Activated T-helper 1 cell treated with anti-CD3 and anti-CD28 coated beads, Interleukin-2, amount 50 U/mL, for 16 hours (primary cell): ENCODE data around the gene FBXO38.
"Not testable (repeated sequence)": the region's sequence is repeated elsewhere in the genome, so short reads cannot be mapped to it uniquely, and the experiment has no call there.

Experiments
- DNase-seq, 2 donors: peaks; one replicate each; pipeline ENCODE4 v3.0.0-alpha.2; 2020; ENCODE audit warnings: low read depth in 1 of 2, low spot score in 1 of 2

Gene FBXO38

DNA sequence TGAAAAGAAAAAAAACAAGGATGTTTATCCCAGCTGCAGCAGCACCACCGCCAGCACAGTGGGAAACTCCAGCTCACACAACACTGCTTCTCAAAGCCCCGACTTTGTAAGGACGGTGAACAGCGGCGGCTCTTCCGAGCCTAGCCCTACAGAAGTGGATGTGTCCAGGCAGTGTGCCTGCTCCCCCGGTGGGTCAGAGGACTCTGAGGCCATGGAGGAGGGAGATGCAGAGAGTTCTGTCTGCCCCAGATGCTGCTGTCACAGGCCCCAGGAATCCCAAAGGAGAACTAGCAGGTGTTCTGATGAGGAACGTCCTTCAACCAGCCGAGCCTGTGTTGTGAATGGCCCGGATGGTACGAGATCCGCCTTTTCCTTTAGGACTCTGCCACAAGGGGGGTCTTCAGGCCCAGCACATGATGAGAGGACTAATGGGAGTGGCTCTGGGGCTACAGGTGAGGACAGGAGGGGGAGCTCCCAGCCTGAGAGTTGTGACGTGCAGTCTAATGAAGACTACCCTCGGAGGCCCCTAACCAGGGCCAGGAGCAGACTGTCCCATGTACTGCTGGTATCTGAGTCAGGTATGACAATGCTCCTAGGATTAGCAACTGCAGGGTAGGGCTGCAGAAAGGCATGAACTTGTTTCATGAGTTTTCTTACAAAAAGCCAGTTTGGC lies 43.7 kb downstream of the FBXO38 start:
- DNase-seq = no peak

DNA sequence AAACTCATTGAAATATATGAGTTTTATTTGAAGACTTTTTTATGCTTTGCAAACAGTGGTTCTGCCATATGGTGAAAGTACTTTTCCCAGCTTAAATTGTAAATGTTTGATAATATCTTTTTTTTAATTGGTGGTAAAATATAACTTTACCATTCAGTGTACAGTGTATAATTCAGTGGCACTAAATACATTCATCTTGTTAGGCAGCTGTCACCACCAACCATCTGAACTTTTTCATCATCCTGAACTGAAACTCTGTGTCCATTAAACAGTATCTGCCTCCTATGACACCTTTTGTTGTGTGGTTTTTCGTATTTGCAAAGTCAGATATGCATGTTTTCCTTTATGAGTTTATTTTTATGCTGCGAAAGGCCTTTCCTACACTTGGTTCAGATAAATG lies 45.1 kb downstream of the FBXO38 start:
- DNase-seq = no peak

DNA sequence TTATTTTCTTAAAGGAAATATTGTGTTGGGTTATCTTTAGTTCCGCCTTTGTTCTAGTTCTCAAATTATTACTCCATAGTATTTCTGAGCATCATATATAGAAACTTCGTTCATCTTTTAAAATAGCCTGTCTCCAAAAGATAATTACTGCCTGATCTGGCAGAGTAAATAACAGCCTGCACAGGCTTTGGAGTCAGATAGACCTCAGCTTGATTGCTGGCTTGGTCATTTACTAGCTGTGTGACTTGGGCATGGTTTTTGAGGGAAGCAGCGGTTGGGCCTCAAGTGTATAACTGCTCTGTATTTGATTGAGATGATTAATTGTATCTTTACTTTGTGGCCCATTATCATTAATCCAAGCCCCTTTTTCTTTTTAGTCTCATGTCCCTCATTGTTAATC lies 50.1 kb downstream of the FBXO38 start:
- no peak for DNase-seq

- no peak for DNase-seq
These were observed 52.3 kb downstream of the FBXO38 start for GRCh38 chr5:148436029-148436428.

DNA sequence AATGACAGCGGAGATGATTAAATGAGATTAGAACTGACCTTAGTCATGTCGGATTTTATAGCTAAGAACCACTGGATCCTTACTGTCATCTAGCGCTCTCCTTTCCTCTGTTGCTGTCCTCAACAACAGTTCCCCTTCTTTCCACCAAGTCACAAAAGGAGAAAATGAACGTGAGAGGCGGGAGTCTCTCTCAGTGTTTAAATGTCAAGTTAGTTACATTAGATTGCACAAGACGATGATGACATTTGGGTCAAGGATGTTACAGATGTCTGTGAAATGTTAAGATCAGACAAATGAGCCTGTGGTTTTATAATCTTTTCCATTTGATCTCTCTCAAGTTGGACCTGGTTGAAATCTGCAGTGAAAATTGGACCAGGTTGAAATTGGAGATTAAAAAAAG lies 53.5 kb downstream of the FBXO38 start:
- DNase-seq = no peak

DNA sequence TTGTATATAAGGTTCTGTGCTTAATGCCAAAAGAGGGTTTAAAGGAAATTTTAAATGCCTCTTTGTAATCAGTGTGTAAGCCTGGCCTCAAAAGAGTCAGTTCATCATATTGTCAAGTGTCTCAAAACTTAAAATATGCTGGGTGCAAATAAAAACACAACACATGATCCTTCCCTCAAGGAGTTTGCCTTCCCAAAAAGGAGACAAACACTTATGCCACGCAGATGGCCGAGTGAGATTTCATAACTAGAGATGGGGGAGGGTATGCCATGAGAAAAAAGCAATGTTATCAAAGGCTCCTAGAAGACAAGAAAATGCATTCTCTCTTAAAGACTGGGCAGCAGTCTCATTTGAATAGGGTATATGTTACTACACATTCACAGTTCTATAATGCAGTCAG lies 55.2 kb downstream of the FBXO38 start:
- DNase-seq = no peak

GRCh38 chr5:148443241-148443640 lies 59.5 kb downstream of the FBXO38 start:
- DNase-seq = no peak

- DNase-seq = peak in 1 of 2 donors; percentile 8
These were observed 60.2 kb downstream of the FBXO38 start for GRCh38 chr5:148443998-148444397.

GRCh38 chr5:148445578-148445977 lies 61.8 kb downstream of the FBXO38 start:
- DNase-seq = no peak

- DNase-seq = no peak
These were observed 62.9 kb downstream of the FBXO38 start for GRCh38 chr5:148446611-148447010.

DNA sequence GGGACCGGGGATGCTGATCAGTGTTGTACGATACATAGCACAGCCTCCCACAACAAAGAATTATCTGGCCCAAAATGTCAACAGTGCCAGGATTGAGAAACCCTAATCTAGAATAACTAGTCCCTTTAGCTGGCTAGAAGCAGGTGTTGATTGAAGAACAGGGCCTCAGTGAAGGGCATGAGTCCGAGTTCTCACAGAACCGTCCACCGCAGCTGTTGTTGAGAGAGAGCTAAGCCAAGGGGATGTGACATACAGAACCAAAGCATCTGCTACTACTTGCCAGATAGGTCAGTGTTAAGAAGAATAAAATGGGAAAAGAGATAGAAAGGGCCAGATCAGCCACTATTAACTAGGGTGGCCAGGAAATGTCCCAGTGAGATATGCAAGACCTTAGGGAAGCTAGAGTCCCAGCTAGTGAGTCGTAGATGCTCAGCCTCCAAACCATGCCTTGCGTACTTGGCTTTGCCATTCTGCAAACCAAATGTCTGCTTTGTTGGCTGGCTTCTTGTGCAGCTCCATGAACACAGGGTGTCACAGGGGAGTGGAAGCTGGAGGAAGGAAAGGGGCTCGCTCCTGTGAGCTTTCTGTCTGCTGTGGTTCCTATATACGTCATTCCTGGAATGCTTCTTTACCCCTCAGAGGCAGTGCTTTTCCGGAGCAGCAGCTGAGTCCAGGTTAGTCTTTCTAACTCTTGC lies 68.9 kb downstream of the FBXO38 start:
- DNase-seq = no peak

DNA sequence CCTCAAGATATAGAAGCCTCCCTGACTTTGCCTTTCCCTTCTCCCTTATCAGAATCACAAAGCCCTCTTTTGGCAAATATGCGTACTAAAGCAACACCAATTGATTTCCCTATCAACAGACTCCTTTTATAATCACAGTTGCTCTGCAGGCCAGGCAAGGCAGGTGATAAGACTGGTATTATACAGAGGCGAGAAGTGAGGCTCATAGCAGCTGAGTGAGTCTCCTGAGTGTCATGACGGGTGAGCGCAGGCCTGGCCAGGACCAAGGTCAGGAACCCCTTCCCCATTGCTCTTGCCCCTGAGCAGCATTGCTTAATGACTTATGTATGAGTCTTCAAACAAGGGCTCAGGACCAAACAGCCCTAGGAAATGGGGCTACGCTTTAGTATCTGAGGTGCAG lies 70.8 kb downstream of the FBXO38 start:
- no peak for DNase-seq

GRCh38 chr5:148455185-148455584 lies 71.4 kb downstream of the FBXO38 start:
- no peak for DNase-seq

- no peak for DNase-seq
These were observed 73.4 kb downstream of the FBXO38 start for GRCh38 chr5:148457183-148457620.

GRCh38 chr5:148458036-148458888 lies 74.5 kb downstream of the FBXO38 start:
- DNase-seq = no peak

GRCh38 chr5:148459669-148460068 lies 75.9 kb downstream of the FBXO38 start:
- DNase-seq = no peak

DNA sequence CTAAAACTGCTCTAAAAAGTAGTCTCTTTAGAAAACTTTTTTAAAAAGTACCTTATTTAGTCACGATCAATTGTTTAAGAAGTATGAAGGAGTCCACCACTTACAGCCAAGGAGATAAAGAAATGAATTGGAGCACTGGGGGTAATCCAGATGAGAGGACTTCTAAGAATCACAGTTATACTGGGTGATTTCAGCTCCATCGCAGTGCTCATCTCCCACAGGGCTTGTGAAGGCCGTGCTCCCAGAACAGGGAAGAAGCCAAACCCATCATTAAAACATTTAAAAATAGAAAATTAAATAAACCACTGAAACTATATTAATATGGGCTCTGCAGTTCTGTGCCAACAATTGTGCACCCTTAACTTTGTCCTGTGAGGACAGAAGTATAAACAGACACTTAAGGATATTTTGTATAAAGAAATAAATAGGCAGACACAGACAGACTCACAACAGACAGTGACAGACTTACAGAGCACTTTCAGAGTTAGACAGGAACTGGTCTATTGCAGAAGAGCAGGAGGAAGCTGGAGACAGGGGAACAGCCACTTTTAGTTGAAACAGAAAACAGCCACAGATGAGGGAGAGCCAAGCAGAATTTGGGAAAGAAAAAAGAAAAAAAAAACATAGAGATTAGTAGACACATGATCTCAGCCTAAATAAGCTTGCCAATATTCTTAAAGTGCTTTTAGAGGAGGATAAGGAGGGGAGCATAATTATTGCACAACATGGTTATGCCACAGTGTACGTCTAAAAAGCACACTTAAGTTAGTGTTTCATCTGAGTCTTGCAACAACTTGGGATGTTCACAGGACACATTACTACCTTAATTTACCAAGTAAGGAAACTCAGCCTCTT lies 81.8 kb downstream of the FBXO38 start:
- no peak for DNase-seq

GRCh38 chr5:148466236-148466580 lies 82.5 kb downstream of the FBXO38 start:
- no peak for DNase-seq

DNA sequence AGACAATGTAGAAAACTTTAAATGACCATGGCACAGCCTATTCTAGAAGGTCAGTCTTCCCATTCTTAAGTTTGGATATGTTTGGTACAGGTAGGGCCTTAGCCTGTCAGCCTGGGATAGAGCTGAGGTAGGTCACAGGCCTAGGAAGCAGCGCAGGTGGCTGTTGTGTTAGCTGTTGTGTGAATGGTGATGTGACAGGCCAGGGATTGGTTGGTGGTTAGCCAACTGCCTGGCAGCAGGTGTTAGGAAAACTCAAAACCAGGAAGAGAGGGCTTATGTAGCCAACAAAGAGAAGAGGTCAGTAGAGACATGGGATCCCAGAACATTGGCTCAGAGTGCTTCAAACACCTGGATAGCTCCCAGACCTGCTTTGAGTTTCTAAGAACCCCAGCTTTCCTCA lies 84.2 kb downstream of the FBXO38 start:
- no peak for DNase-seq

DNA sequence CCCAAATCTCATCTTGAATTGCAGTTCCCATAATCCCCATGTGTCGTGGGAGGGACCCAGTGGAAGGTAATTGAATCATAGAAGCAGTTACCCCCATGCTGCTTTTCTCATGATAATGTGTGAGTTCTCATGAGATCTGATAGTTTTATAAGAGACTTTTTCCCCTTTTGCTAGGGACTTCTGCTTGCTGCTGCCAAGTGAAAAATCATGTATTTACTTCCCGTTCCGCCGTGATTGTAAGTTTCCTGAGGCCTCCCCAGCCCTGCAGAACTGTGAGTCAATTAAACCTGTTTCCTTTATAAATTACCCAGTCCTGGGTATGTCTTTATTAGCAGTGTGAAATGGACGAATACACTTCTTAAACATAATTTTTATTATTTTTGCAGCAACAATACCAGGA lies 85.0 kb downstream of the FBXO38 start:
- not testable (repeated sequence) for DNase-seq

- DNase-seq = no peak
These were observed 85.8 kb downstream of the FBXO38 start for GRCh38 chr5:148469501-148469935.
